DOHH2 (cell line): ENCODE measurements around the gene ARHGAP23.

Experiments used
- EZH2phosphoT487 ChIP-seq: fragments of 200-600 bp; sonication (generic); IDR thresholded peaks from 2 replicates; pipeline ENCODE4 v1.6.1; 2017; ENCODE audit warnings: borderline replicate concordance, mild to moderate bottlenecking, antibody characterized with exemption, low read length, moderate library complexity, mixed read lengths
- TF ChIP-seq, protein P1 (sequence below): fragments of 200-600 bp; sonication (generic); IDR thresholded peaks from one replicate; pipeline ENCODE4 v1.5.1; 2014; ENCODE audit warnings: antibody characterized with exemption, mild to moderate bottlenecking, low read depth, low read length; ENCODE audit not compliant: poor library complexity, severe bottlenecking

- TF ChIP-seq, protein P1, sequence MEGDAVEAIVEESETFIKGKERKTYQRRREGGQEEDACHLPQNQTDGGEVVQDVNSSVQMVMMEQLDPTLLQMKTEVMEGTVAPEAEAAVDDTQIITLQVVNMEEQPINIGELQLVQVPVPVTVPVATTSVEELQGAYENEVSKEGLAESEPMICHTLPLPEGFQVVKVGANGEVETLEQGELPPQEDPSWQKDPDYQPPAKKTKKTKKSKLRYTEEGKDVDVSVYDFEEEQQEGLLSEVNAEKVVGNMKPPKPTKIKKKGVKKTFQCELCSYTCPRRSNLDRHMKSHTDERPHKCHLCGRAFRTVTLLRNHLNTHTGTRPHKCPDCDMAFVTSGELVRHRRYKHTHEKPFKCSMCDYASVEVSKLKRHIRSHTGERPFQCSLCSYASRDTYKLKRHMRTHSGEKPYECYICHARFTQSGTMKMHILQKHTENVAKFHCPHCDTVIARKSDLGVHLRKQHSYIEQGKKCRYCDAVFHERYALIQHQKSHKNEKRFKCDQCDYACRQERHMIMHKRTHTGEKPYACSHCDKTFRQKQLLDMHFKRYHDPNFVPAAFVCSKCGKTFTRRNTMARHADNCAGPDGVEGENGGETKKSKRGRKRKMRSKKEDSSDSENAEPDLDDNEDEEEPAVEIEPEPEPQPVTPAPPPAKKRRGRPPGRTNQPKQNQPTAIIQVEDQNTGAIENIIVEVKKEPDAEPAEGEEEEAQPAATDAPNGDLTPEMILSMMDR = no peak
- no peak for TF ChIP-seq EZH2phosphoT487
Observed at GRCh38 chr17:38469875-38470274, 41.6 kb downstream of the ARHGAP23 start.
